GM23338 (cell line): ENCODE results near the gene PRSS8. TPM values are rescaled to one million over a fixed set of nuclear protein-coding genes. Genes with fewer than 3 reads are reported as not detected.

Experiments
- ATAC-seq: fragments of 200-7000 bp; cut with Tn5 transposase; 3 replicates; pipeline ENCODE4 v1.9.1; 2020
- DNase-seq: peaks from one replicate; pipeline ENCODE4 v3.0.0-alpha.2; 2015; ENCODE audit warnings: low spot score
- H2AFZ ChIP-seq: fragments of 200-600 bp; sonication (generic); 2 replicates; pipeline ENCODE4 v1.8.0; 2016; ENCODE audit warnings: antibody characterized with exemption, mild to moderate bottlenecking, moderate library complexity
- H3F3A ChIP-seq: fragments of 200-600 bp; sonication (generic); replicated peaks from 2 replicates; pipeline ENCODE4 v1.8.0; 2017; ENCODE audit warnings: antibody characterized with exemption, mixed run types, low read depth
- H3K27ac ChIP-seq: fragments of 200-600 bp; sonication (generic); 2 replicates; pipeline ENCODE4 v1.6.1; 2016; ENCODE audit warnings: low read depth
- H3K27me3 ChIP-seq: fragments of 200-600 bp; sonication (generic); 2 replicates; pipeline ENCODE4 v1.8.0; 2016; ENCODE audit warnings: mild to moderate bottlenecking, mixed run types, moderate library complexity; ENCODE audit not compliant: insufficient read depth
- H3K36me3 ChIP-seq: fragments of 200-600 bp; sonication (generic); 2 replicates; pipeline ENCODE4 v1.8.0; 2016; ENCODE audit warnings: mild to moderate bottlenecking; ENCODE audit not compliant: insufficient read depth
- H3K4me1 ChIP-seq: fragments of 200-600 bp; sonication (generic); 2 replicates; pipeline ENCODE4 v1.8.0; 2016; ENCODE audit warnings: mild to moderate bottlenecking, moderate library complexity; ENCODE audit not compliant: insufficient read depth
- H3K4me2 ChIP-seq: fragments of 200-600 bp; sonication (generic); 2 replicates; pipeline ENCODE4 v1.7.1; 2017; ENCODE audit warnings: mixed run types
- H3K4me3 ChIP-seq: fragments of 200-600 bp; sonication (generic); 2 replicates; pipeline ENCODE4 v1.6.1; 2016; ENCODE audit warnings: mixed run types
- H3K79me2 ChIP-seq: fragments of 200-600 bp; sonication (generic); replicated peaks from 2 replicates; pipeline ENCODE4 v1.8.0; 2017; ENCODE audit warnings: mild to moderate bottlenecking; ENCODE audit not compliant: insufficient read depth
- H3K9me2 ChIP-seq: fragments of 200-600 bp; sonication (generic); 2 replicates; pipeline ENCODE4 v1.8.0; 2017; ENCODE audit not compliant: insufficient read depth
- H4K20me1 ChIP-seq: fragments of 200-600 bp; sonication (generic); replicated peaks from 2 replicates; pipeline ENCODE4 v1.8.0; 2017; ENCODE audit warnings: mild to moderate bottlenecking; ENCODE audit not compliant: insufficient read depth
- H3K27ac Mint-ChIP-seq: 2 replicates; pipeline ENCODE4 v1.8.0; 2020; ENCODE audit warnings: inconsistent platforms, mild to moderate bottlenecking, moderate library complexity, mixed read lengths
- H3K27me3 Mint-ChIP-seq: 3 replicates; pipeline ENCODE4 v1.8.0; 2022; ENCODE audit warnings: low read depth, mild to moderate bottlenecking, moderate library complexity, mixed read lengths, inconsistent platforms; ENCODE audit not compliant: insufficient read depth, poor library complexity
- H3K36me3 Mint-ChIP-seq: 3 replicates; pipeline ENCODE4 v1.8.0; 2021; ENCODE audit warnings: low read depth, mild to moderate bottlenecking, inconsistent platforms, moderate library complexity, mixed read lengths
- H3K4me1 Mint-ChIP-seq: 3 replicates; pipeline ENCODE4 v1.8.0; 2020; ENCODE audit warnings: mild to moderate bottlenecking, inconsistent platforms, mixed read lengths
- H3K4me3 Mint-ChIP-seq: 3 replicates; pipeline ENCODE4 v1.8.0; 2021; ENCODE audit warnings: moderate library complexity, mild to moderate bottlenecking, inconsistent platforms, mixed read lengths
- H3K9me3 Mint-ChIP-seq: 3 replicates; pipeline ENCODE4 v1.8.0; 2020; ENCODE audit warnings: moderate library complexity, mild to moderate bottlenecking, inconsistent platforms, mixed read lengths
- CTCF ChIP-seq, 2 experiments: fragments of 200-600 bp in 1 of 2; sonication (generic) in 1 of 2; conservative IDR thresholded peaks; 2 replicates each; pipeline versions ENCODE4 v1.5.1 to v1.6.1; 2016 to 2017; ENCODE audit warnings: antibody characterized with exemption in 2 of 2, low read depth in 2 of 2, mild to moderate bottlenecking in 2 of 2, moderate library complexity in 1 of 2
- EZH2 ChIP-seq: fragments of 200-600 bp; sonication (generic); IDR thresholded peaks from one replicate; pipeline ENCODE4 v1.8.0; 2017; ENCODE audit warnings: antibody characterized with exemption, mild to moderate bottlenecking, low read depth; ENCODE audit not compliant: unreplicated experiment
- EZH2phosphoT487 ChIP-seq: fragments of 200-600 bp; sonication (generic); IDR thresholded peaks from one replicate; pipeline ENCODE4 v1.8.1; 2018; ENCODE audit warnings: antibody characterized with exemption; ENCODE audit not compliant: unreplicated experiment
- JUNB ChIP-seq: IDR thresholded peaks from one replicate; pipeline ENCODE4 v1.6.1; 2016; ENCODE audit warnings: antibody characterized with exemption; ENCODE audit not compliant: unreplicated experiment
- POLR2AphosphoS5 ChIP-seq: IDR thresholded peaks from 2 replicates; pipeline ENCODE4 v1.6.1; 2016; ENCODE audit warnings: antibody characterized with exemption, low read depth
- ZNF331 ChIP-seq: fragments of 250-450 bp; sonication (Bioruptor Pico); IDR thresholded peaks from 2 replicates; pipeline ENCODE4 v1.5.0; 2020; ENCODE audit warnings: low read depth, mild to moderate bottlenecking, moderate library complexity
- ZNF462 ChIP-seq: fragments of 250-450 bp; sonication (Bioruptor Pico); IDR thresholded peaks from 2 replicates; pipeline ENCODE4 v1.5.0; 2020; ENCODE audit warnings: mild to moderate bottlenecking, moderate library complexity
- polyA plus RNA-seq: library from polyadenylated mRNA; unstranded; fragments of >200 nt; fragmentation: Nextera tagmentation; extraction: Ambion mirVana; gene quantifications from 2 replicates; pipeline ENCODE4 v1.2.1, GENCODE V29; 2016
- total RNA-seq: library from RNA; depleted of rRNA; stranded (reverse); fragments of >200 nt; shearing (Covaris generic); gene quantifications from 2 replicates; pipeline ENCODE4 v1.2.3, GENCODE V29; 2014

PRSS8 gene
- total and polyA plus RNA-seq, 2 experiments from 2014 or later: 65.3 to 75.9 TPM

GRCh38 chr16:31148896-31149295 is 13.4 kb upstream of the PRSS8 start:
- ATAC-seq (peak; percentile 11), DNase-seq (peak; percentile 27)
- no peaks in the 10 kb centered on the region for H3K79me2 ChIP-seq
- H3K4me3 Mint-ChIP-seq: peak overlapping the region; percentile 63; the same call in 2 of the 3 replicates
- no peaks in the 10 kb centered on the region; the same call in 1 of the 2 replicates for H3K36me3 ChIP-seq
- H3K4me2 ChIP-seq: peak overlapping the region; percentile 86
- no peak overlapping the region for H3K27ac Mint-ChIP-seq
- H3K4me1 Mint-ChIP-seq: peaks cover 20% of the 10 kb centered on the region
- no peaks in the 10 kb centered on the region; the same call in 2 of the 3 replicates for H3K9me3 Mint-ChIP-seq
- no peaks in the 10 kb centered on the region; the same call in 2 of the 3 replicates for H3K36me3 Mint-ChIP-seq
- no peak for TF ChIP-seq ZNF462 (CRISPR knock-in tag)
- no peak for TF ChIP-seq EZH2
- no peak for TF ChIP-seq ZNF331
- no peak for TF ChIP-seq JUNB
- no peak for TF ChIP-seq EZH2phosphoT487
- TF ChIP-seq POLR2AphosphoS5: no peak
- TF ChIP-seq CTCF (conservative IDR thresholded peaks at IDR 0.05; ENCODE audit: low read depth in 2 of 2): no peak
- H3K4me3 ChIP-seq: peak overlapping the region; percentile 70
- H3K27me3 Mint-ChIP-seq: peaks cover 27% of the 10 kb centered on the region
- no peaks in the 10 kb centered on the region for H4K20me1 ChIP-seq
- H2AFZ ChIP-seq: peak overlapping the region; percentile 99
- H3K9me2 ChIP-seq: no peaks in the 10 kb centered on the region
- 0 out of 2 replicates have a peak, but pooled peaks cover 5% of the 10 kb centered on the region for H3F3A ChIP-seq
- peaks cover 32% of the 10 kb centered on the region for H3K27me3 ChIP-seq
- H3K27ac ChIP-seq: no peak overlapping the region
- H3K4me1 ChIP-seq: peaks cover 14% of the 10 kb centered on the region
